GM23338 (cell line): ENCODE measurements around the gene PLIN5.

Source experiments
- CTCF ChIP-seq, 2 experiments: fragments of 200-600 bp in 1 of 2; sonication (generic) in 1 of 2; conservative IDR thresholded peaks; 2 replicates each; pipeline versions ENCODE4 v1.5.1 to v1.6.1; 2016 to 2017; ENCODE audit warnings: antibody characterized with exemption in 2 of 2, low read depth in 2 of 2, mild to moderate bottlenecking in 2 of 2, moderate library complexity in 1 of 2
- EZH2 ChIP-seq: fragments of 200-600 bp; sonication (generic); IDR thresholded peaks from one replicate; pipeline ENCODE4 v1.8.0; 2017; ENCODE audit warnings: antibody characterized with exemption, mild to moderate bottlenecking, low read depth; ENCODE audit not compliant: unreplicated experiment
- POLR2AphosphoS5 ChIP-seq: IDR thresholded peaks from 2 replicates; pipeline ENCODE4 v1.6.1; 2016; ENCODE audit warnings: antibody characterized with exemption, low read depth
- REST ChIP-seq: IDR thresholded peaks from one replicate; pipeline ENCODE4 v1.6.1; 2018; ENCODE audit warnings: antibody characterized with exemption; ENCODE audit not compliant: unreplicated experiment

GRCh38 chr19:4573682-4574081, 38.7 kb upstream of the PLIN5 start:
- TF ChIP-seq CTCF (conservative IDR thresholded peaks at IDR 0.05; ENCODE audit: low read depth in 2 of 2) (no peak), POLR2AphosphoS5 (no peak), REST (no peak), EZH2 (no peak)
